Measurements from ENCODE around the gene DPP4. TPM values are rescaled to one million over a fixed set of nuclear protein-coding genes. Genes with fewer than 3 reads are reported as not detected.

The DPP4 gene
- total RNA-seq, 1 donor from 2014 or later: 1.7 TPM

DNA sequence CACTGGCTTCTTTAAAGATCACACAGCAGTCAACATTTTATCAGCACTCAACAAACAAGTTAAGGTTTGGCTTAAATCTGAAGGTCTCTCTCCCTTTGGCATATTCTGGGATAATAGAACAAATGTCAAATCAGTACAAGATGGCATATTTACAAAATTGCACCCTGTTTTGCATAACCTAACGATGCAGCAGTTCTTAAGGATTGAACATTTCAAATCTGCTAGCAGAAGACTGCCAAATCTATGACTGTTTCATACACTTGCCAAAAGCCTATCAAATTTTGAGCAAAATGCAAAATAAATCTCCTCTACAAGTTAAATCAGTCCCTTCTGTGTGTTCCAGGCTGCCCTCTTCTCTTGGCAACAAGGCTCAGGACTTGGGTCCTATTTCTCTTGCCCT is 73.6 kb downstream of the DPP4 start:
- intact Hi-C loops (cut with DNase I): loop anchor here (10.0 kb wide), 1 partner anchor 304 kb away; no protein-coding TSS in a partner anchor
- no peak overlapping the region for H3K4me3 ChIP-seq
- no peaks in the 10 kb centered on the region for H3K4me1 ChIP-seq
- H3K27me3 ChIP-seq: no peaks in the 10 kb centered on the region
- H3K27ac ChIP-seq: no peak overlapping the region
- no peaks in the 10 kb centered on the region for H3K36me3 ChIP-seq
- DNase-seq (ENCODE audit: low spot score in 2 of 2): no peak
- H3K9me3 ChIP-seq: no peaks in the 10 kb centered on the region
- no peak for TF ChIP-seq CTCF (IDR thresholded peaks at IDR 0.05)

DNA sequence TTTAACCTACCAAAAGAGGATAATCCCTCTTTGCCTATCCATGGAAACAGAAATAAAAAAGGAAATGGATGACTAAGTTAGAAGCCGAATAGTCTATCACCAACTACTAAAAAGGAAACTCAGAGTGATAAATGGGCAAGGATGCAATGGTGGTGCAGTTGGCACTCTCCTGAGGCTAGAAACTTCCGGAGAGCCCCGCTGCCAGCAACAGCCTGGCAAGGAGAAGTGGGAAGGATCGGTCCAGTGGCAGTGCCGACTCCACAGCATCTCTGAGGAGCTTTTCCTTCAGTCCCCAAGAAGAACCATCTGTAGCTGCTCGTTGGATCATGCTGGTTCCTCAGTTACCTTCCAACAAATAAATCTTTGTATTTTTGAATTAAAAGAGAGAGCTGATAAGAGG is 74.7 kb downstream of the DPP4 start:
- no peaks in the 10 kb centered on the region for H3K27me3 ChIP-seq
- intact Hi-C loops (cut with DNase I): no loop called here
- no peaks in the 10 kb centered on the region for H3K9me3 ChIP-seq
- DNase-seq (ENCODE audit: low spot score in 2 of 2): no peak
- TF ChIP-seq CTCF (IDR thresholded peaks at IDR 0.05): no peak
- H3K27ac ChIP-seq: no peak overlapping the region
- H3K4me1 ChIP-seq: no peaks in the 10 kb centered on the region
- H3K36me3 ChIP-seq: no peaks in the 10 kb centered on the region
- H3K4me3 ChIP-seq: no peak overlapping the region

DNA sequence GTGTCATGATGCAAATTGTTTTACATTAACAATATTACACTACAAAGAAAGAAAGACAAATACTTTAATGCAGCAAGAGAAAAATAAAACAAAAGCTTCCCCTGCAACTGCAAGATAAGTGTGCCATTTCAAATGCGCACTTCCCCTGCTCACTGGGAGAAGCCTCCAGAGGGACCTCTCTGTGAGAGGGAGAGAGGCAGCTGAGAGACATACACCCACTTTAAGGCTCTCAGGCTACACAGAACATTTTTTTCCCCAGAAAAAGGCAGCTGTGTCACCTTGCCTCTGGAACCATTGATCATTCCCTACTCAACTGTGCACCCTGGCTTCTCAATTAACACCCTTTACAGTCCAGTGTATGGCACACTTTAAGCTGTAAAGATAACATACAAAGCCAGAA is 75.2 kb downstream of the DPP4 start:
- TF ChIP-seq CTCF (IDR thresholded peaks at IDR 0.05): no peak
- DNase-seq (ENCODE audit: low spot score in 2 of 2): no peak
- Histone ChIP-seq H3K36me3 (no peaks in the 10 kb centered on the region), H3K27ac (no peak overlapping the region), H3K4me3 (no peak overlapping the region), H3K27me3 (no peaks in the 10 kb centered on the region), H3K4me1 (no peaks in the 10 kb centered on the region), H3K9me3 (no peaks in the 10 kb centered on the region)
- intact Hi-C loops (cut with DNase I): no loop called here

DNA sequence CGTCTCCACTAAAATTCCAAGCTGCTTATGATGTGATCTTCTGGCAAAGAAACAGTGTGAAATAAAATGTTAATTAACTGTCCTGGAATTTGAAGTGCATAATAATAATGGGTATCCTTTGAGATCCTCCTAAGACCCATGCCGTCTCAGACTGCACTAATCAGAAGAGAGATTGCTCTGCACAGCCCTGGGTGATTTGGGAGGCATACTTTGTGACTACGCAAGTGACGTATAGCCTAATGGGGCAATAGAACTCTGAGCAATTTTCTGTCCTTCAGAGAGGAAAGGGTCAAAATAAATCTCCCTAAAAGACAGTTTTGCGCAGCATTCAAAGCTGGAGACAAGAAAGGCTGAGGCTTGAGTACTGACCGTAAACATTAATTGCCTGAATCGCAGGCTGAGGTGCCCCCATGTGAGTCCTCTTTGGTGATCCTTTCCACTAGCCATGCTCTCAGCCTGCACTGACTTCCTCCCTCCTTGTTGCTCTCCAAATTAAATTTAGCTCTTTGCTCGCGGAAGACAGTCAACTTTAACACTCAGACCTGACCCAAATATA is 76.0 kb downstream of the DPP4 start:
- no peaks in the 10 kb centered on the region for H3K27me3 ChIP-seq
- no peak for DNase-seq (ENCODE audit: low spot score in 2 of 2)
- TF ChIP-seq CTCF (IDR thresholded peaks at IDR 0.05): no peak
- no peaks in the 10 kb centered on the region for H3K9me3 ChIP-seq
- H3K27ac ChIP-seq: no peak overlapping the region
- no peak overlapping the region for H3K4me3 ChIP-seq
- H3K4me1 ChIP-seq: no peaks in the 10 kb centered on the region
- intact Hi-C loops (cut with DNase I): no loop called here
- H3K36me3 ChIP-seq: no peaks in the 10 kb centered on the region

DNA sequence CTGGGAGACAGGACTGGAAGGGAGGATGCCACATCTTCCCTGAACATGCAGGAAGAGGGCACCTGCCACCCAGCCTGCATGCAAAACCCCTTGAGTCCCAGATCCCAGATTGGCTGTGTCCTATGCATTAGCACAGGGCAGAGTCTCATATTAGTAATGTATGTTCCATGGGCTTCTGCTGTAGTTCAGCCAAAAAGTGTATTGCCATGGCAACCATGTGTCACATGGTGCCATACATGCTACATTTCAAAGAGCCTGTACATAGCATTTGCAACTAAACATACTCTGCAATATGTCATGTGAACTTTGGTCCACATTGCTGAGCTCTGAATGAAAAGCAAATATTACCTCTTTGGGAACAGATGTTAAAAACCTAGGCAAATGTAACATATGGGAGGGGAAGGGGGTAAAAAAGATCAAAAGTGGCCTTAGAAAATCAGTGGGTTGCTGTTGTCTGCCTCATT is 78.4 kb downstream of the DPP4 start:
- Histone ChIP-seq H3K9me3 (no peaks in the 10 kb centered on the region), H3K27me3 (no peaks in the 10 kb centered on the region), H3K4me1 (no peaks in the 10 kb centered on the region), H3K27ac (no peak overlapping the region), H3K36me3 (no peaks in the 10 kb centered on the region), H3K4me3 (no peak overlapping the region)
- no peak for TF ChIP-seq CTCF (IDR thresholded peaks at IDR 0.05)
- DNase-seq (ENCODE audit: low spot score in 2 of 2): no peak
- intact Hi-C loops (cut with DNase I): no loop called here
